HCT116 (cell line): Measurements from ENCODE around the gene LCE2C. TPM values are rescaled to one million over a fixed set of nuclear protein-coding genes. Genes with fewer than 3 reads are reported as not detected.

Source experiments
- ATAC-seq: fragments of 200-7000 bp; cut with Tn5 transposase; 2 replicates; pipeline ENCODE4 v1.9.1; 2020; ENCODE audit warnings: mild to moderate bottlenecking, moderate library complexity
- BruUV-seq: library from RNA; stranded (reverse); fragments of 400-500 nt; replicated peaks from 2 replicates; lab custom pipeline; 2021; lab: Mats Ljungman, UMichigan
- CTCF ChIA-PET: fragments of 300-600 bp; sonication (Branson Sonifier 250); formaldehyde crosslinking; loops from one replicate; lab custom pipeline; 2021; ENCODE audit warnings: antibody characterized with exemption; lab: Charles Lee
- POLR2A ChIA-PET: fragments of 300-600, 350-600 bp; sonication (Branson Sonifier 250); formaldehyde crosslinking; loops from one replicate; lab custom pipeline; 2021; ENCODE audit warnings: antibody characterized with exemption; lab: Charles Lee
- RAD21 ChIA-PET, 2 experiments: fragments of 300-600 bp; sonication (Branson Sonifier 250); formaldehyde crosslinking; loops; one replicate each; lab custom pipeline; 2023; ENCODE audit warnings: low total read pairs in 2 of 2; ENCODE audit not compliant: uncharacterized antibody in 2 of 2, unreplicated experiment in 2 of 2, low non-redundant PET in 1 of 2; lab: Charles Lee
- DNase-seq: peaks from one replicate; pipeline ENCODE4 v3.0.0-alpha.2; 2010; ENCODE audit warnings: low read depth, low spot score
- H2AFZ ChIP-seq: fragments of 200-600 bp; shearing (Covaris generic), sonication (generic); 2 replicates; pipeline ENCODE4 v1.6.1; 2017; ENCODE audit warnings: low read depth, mixed run types, mixed read lengths, antibody characterized with exemption, low read length; ENCODE audit not compliant: poor library complexity, severe bottlenecking
- H3K27ac ChIP-seq: 2 replicates; pipeline ENCODE4 v1.5.1; 2012; ENCODE audit warnings: low read depth, low read length
- H3K27me3 ChIP-seq: fragments of 200-600 bp; sonication (generic); 2 replicates; pipeline ENCODE4 v1.6.1; 2016; ENCODE audit warnings: mixed run types, low read length, mixed read lengths; ENCODE audit not compliant: insufficient read depth
- H3K36me3 ChIP-seq, 2 experiments: fragments of 200-500 bp in 1 of 2; fragments of 200-600 bp in 1 of 2; sonication (Bioruptor generic) in 1 of 2; sonication (generic) in 1 of 2; 2 replicates each; pipeline versions ENCODE4 v1.5.1 to v1.6.1; 2014 to 2016; ENCODE audit warnings: low read length in 2 of 2, inconsistent platforms in 1 of 2, mixed read lengths in 1 of 2, mixed run types in 1 of 2; ENCODE audit not compliant: insufficient read depth in 2 of 2, control insufficient read depth in 1 of 2
- H3K4me1 ChIP-seq, 2 experiments: fragments of 200-600 bp in 1 of 2; sonication (generic) in 1 of 2; 2 replicates each; pipeline versions ENCODE4 v1.5.1 to v1.6.1; 2012 to 2017; ENCODE audit warnings: low read length in 2 of 2, inconsistent platforms in 1 of 2, mild to moderate bottlenecking in 1 of 2, mixed read lengths in 1 of 2, mixed run types in 1 of 2, moderate library complexity in 1 of 2; ENCODE audit not compliant: insufficient read depth in 2 of 2, control insufficient read depth in 1 of 2
- H3K4me2 ChIP-seq: fragments of 200-600 bp; sonication (generic); 2 replicates; pipeline ENCODE4 v1.6.1; 2017; ENCODE audit warnings: mixed run types, low read length, mixed read lengths
- H3K4me3 ChIP-seq, 2 experiments: fragments of 200-600 bp in 1 of 2; sonication (generic) in 1 of 2; replicated peaks in 1 of 2; 2 replicates each; pipeline ENCODE4 v1.5.1; 2011 to 2016; ENCODE audit warnings: low read length in 2 of 2, control low read depth in 1 of 2, low read depth in 1 of 2, mild to moderate bottlenecking in 1 of 2, mixed read lengths in 1 of 2, mixed run types in 1 of 2
- H3K79me2 ChIP-seq: fragments of 200-600 bp; sonication (generic); 2 replicates; pipeline ENCODE4 v1.6.1; 2017; ENCODE audit warnings: mild to moderate bottlenecking, mixed run types, low read length, moderate library complexity, mixed read lengths; ENCODE audit not compliant: insufficient read depth
- H3K9ac ChIP-seq: fragments of 200-600 bp; sonication (generic); 2 replicates; pipeline ENCODE4 v1.6.1; 2016; ENCODE audit warnings: low read length, mixed read lengths
- H3K9me2 ChIP-seq: fragments of 200-600 bp; sonication (generic), shearing (Covaris generic); 2 replicates; pipeline ENCODE4 v1.6.1; 2017; ENCODE audit warnings: mixed run types, mild to moderate bottlenecking, moderate library complexity; ENCODE audit not compliant: insufficient read depth
- H3K9me3 ChIP-seq, 2 experiments: fragments of 200-500 bp in 1 of 2; fragments of 200-600 bp in 1 of 2; sonication (Bioruptor generic) in 1 of 2; sonication (generic) in 1 of 2; 2 replicates each; pipeline ENCODE4 v1.6.1; 2014 to 2017; ENCODE audit warnings: low read length in 2 of 2, mixed read lengths in 2 of 2, inconsistent platforms in 1 of 2, low read depth in 1 of 2, mild to moderate bottlenecking in 1 of 2, mixed run types in 1 of 2, moderate library complexity in 1 of 2; ENCODE audit not compliant: control insufficient read depth in 1 of 2, insufficient read depth in 1 of 2
- H4K20me1 ChIP-seq: fragments of 200-600 bp; sonication (generic), shearing (Covaris generic); 2 replicates; pipeline ENCODE4 v1.6.1; 2017; ENCODE audit warnings: mixed run types, mild to moderate bottlenecking, moderate library complexity; ENCODE audit not compliant: insufficient read depth
- CBX3 ChIP-seq: IDR thresholded peaks from 2 replicates; pipeline ENCODE4 v1.6.1; 2012; ENCODE audit warnings: low read depth
- JUND ChIP-seq: IDR thresholded peaks from 2 replicates; pipeline ENCODE4 v1.6.1; 2012
- RAD21 ChIP-seq: IDR thresholded peaks from 2 replicates; pipeline ENCODE4 v1.6.1; 2012; ENCODE audit warnings: low read depth, mild to moderate bottlenecking
- SRF ChIP-seq: IDR thresholded peaks from 2 replicates; pipeline ENCODE4 v1.6.1; 2012; ENCODE audit warnings: low read depth
- YY1 ChIP-seq: IDR thresholded peaks from 2 replicates; pipeline ENCODE4 v1.6.1; 2011; ENCODE audit warnings: low read length, low read depth, moderate library complexity, mild to moderate bottlenecking; ENCODE audit not compliant: insufficient replicate concordance; ENCODE audit errors: extremely low read depth
- intact Hi-C: fragments of 100-400 bp; cut with micrococcal nuclease; formaldehyde crosslinking; loops from 2 replicates; pipeline ENCODE4 v1.10.0; 2022
- total RNA-seq: library from RNA; stranded (reverse); gene quantifications from one replicate; pipeline ENCODE4 v1.2.1, GENCODE V29; 2021; ENCODE audit not compliant: unreplicated experiment
- TF ChIP-seq, protein P1 (sequence below), 3 experiments: fragments of 200-600 bp in 1 of 3; sonication (generic) in 1 of 3; IDR thresholded peaks in 2 of 3; conservative IDR thresholded peaks in 1 of 3; 2 replicates each; pipeline ENCODE4 v1.5.1; 2012 to 2017; ENCODE audit warnings: low read depth in 2 of 3, low read length in 2 of 3, antibody characterized with exemption in 1 of 3, borderline replicate concordance in 1 of 3, control low read depth in 1 of 3, mild to moderate bottlenecking in 1 of 3, mixed read lengths in 1 of 3, mixed run types in 1 of 3, moderate library complexity in 1 of 3; ENCODE audit not compliant: insufficient read depth in 1 of 3

Gene LCE2C
- total RNA-seq, 1 experiment from 2014 or later: not detected

DNA sequence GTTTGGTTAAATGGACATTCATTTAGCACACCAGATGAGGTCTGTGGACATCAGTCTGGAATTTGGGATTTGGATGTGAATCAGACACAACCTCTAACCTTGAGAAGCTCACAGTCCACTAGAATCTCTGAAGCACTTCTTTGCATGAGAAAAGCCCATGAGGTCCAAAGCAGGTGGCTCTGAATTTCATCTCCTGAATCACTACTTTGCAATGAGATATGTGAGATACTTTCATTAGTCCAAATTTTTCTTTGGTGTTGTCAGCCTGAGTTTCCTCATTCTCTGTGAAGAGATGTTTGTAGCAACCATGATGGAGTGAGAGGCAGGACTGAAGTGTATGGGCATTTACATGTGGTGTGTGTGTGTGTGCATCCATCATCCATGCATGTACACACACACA, 28.4 kb upstream of the LCE2C start:
- H3K27me3 ChIP-seq: peaks cover 46% of the 10 kb centered on the region
- no peak for TF ChIP-seq CBX3
- TF ChIP-seq SRF: no peak
- TF ChIP-seq, protein P1, sequence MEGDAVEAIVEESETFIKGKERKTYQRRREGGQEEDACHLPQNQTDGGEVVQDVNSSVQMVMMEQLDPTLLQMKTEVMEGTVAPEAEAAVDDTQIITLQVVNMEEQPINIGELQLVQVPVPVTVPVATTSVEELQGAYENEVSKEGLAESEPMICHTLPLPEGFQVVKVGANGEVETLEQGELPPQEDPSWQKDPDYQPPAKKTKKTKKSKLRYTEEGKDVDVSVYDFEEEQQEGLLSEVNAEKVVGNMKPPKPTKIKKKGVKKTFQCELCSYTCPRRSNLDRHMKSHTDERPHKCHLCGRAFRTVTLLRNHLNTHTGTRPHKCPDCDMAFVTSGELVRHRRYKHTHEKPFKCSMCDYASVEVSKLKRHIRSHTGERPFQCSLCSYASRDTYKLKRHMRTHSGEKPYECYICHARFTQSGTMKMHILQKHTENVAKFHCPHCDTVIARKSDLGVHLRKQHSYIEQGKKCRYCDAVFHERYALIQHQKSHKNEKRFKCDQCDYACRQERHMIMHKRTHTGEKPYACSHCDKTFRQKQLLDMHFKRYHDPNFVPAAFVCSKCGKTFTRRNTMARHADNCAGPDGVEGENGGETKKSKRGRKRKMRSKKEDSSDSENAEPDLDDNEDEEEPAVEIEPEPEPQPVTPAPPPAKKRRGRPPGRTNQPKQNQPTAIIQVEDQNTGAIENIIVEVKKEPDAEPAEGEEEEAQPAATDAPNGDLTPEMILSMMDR (IDR thresholded peaks at IDR 0.05 in 2 of 3, conservative IDR thresholded peaks at IDR 0.05 in 1 of 3; ENCODE audit: borderline replicate concordance in 1 of 3, insufficient read depth in 1 of 3, low read depth in 2 of 3, low read length in 2 of 3): no peak
- ChIA-PET CTCF (no interaction called here), RAD21 (no interaction called here), POLR2A (no interaction called here)
- H3K27ac ChIP-seq: no peak overlapping the region
- ATAC-seq (no peak), DNase-seq (no peak)
- intact Hi-C loops: no loop called here
- H3K36me3 ChIP-seq: no peaks in the 10 kb centered on the region
- H3K9me3 ChIP-seq: no peaks in the 10 kb centered on the region
- no peak overlapping the region for H2AFZ ChIP-seq
- no peak overlapping the region for H3K9ac ChIP-seq
- no TSS peak for BruUV-seq
- H4K20me1 ChIP-seq: no peaks in the 10 kb centered on the region
- H3K4me3 ChIP-seq: no peak overlapping the region
- no peaks in the 10 kb centered on the region for H3K9me2 ChIP-seq
- H3K79me2 ChIP-seq: no peaks in the 10 kb centered on the region
- no peaks in the 10 kb centered on the region for H3K4me1 ChIP-seq
- no peak overlapping the region for H3K4me2 ChIP-seq

DNA sequence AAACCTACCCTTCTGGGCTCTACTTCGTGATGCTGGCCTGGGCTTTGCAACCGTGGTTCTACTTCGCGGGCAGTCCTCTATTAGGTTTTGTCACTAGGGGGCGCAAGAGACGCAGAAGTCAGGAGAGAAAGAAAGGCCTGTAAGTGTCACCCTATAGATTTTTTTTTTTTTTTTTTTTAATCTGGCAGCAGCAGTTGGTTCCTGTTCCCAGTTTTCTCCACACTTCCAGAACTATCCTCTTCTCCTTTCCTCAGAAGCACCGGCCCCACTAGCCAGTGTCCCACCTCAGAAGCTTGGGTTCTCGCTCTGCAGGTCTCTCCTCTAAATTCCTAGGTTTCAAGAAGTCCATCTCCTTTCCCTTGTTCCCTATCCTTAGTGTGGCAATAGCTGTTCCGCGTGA, 21.0 kb upstream of the LCE2C start:
- Histone ChIP-seq H3K9me3 (no peaks in the 10 kb centered on the region), H3K9ac (no peak overlapping the region), H3K4me2 (no peak overlapping the region), H3K27me3 (peaks cover 44% of the 10 kb centered on the region), H3K4me3 (no peak overlapping the region), H4K20me1 (no peaks in the 10 kb centered on the region), H3K27ac (no peak overlapping the region), H2AFZ (no peak overlapping the region), H3K79me2 (no peaks in the 10 kb centered on the region)
- no TSS peak for BruUV-seq
- ATAC-seq (peak; percentile 94), DNase-seq (peak; percentile 32)
- intact Hi-C loops: loop anchor here (1.0 to 5.0 kb wide), 5 partner anchors 216 to 625 kb away; partner anchors contain the start of gene SPRR1B
- POLR2A ChIA-PET: no interaction called here
- TF ChIP-seq JUND: no peak
- peak; percentile 70 for TF ChIP-seq RAD21
- TF ChIP-seq YY1: no peak
- TF ChIP-seq, protein P1 (IDR thresholded peaks at IDR 0.05 in 2 of 3, conservative IDR thresholded peaks at IDR 0.05 in 1 of 3; ENCODE audit: borderline replicate concordance in 1 of 3, insufficient read depth in 1 of 3, low read depth in 2 of 3, low read length in 2 of 3): peak; percentile 59 to 88 (median 81)
- TF ChIP-seq, all 23 proteins: peak for 2
- H3K36me3 ChIP-seq: no peaks in the 10 kb centered on the region
- no peaks in the 10 kb centered on the region for H3K4me1 ChIP-seq
- no peaks in the 10 kb centered on the region for H3K9me2 ChIP-seq
- RAD21 ChIA-PET: no interaction called here
- CTCF ChIA-PET: interaction anchor here (0.7 to 2.5 kb wide), 11 partner anchors 9 to 567 kb away, joined by 3 to 11 read pairs (median 3); no protein-coding TSS in a partner anchor
